HG02642 (cell line): Measurements from ENCODE around the gene RPS6KA2.
"Not testable (repeated sequence)": the region's sequence is repeated elsewhere in the genome, so short reads cannot be mapped to it uniquely, and the experiment has no call there.

Source experiments
- ATAC-seq: cut with Tn5 transposase; IDR thresholded peaks from one replicate; pipeline ENCODE4 v1.9.1; 2021; ENCODE audit warnings: mild to moderate bottlenecking; ENCODE audit not compliant: unreplicated experiment, poor library complexity

RPS6KA2 gene

DNA sequence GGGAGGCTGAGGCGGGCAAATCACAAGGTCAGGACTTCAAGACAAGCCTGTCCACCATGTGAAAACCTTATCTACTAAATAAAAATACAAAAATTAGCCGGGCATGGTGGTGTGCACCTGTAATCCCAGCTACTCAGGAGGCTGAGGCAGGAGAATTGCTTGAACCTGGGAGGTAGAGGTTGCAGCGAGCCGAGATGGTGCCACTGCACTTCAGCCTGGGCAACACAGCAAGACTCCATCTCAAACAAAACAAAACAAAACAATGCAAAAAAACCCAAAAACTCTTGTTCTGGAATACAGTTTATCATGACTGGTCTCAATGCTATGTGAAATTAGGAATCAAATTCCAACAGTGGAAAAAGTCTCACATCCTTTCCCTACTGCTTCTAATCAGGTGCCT lies 264.6 kb downstream of the RPS6KA2 start:
- ATAC-seq = not testable (repeated sequence)

DNA sequence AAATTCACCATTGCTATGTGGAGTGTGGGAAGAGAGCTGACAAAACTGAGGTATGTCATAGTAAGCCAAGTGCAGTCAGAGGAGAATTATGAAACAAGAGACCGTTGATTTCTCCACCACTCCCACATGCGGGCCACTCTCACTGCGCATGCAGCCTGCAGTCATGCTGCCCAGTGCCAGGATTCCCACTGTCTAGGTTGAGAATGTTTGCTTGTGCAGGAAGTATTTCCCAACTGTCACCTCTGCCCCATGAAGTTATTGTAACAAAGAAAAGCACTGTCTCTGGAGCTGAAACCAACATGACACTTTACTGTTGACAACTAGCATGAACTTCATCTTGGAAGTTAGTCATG lies 266.0 kb downstream of the RPS6KA2 start:
- ATAC-seq = no peak

DNA sequence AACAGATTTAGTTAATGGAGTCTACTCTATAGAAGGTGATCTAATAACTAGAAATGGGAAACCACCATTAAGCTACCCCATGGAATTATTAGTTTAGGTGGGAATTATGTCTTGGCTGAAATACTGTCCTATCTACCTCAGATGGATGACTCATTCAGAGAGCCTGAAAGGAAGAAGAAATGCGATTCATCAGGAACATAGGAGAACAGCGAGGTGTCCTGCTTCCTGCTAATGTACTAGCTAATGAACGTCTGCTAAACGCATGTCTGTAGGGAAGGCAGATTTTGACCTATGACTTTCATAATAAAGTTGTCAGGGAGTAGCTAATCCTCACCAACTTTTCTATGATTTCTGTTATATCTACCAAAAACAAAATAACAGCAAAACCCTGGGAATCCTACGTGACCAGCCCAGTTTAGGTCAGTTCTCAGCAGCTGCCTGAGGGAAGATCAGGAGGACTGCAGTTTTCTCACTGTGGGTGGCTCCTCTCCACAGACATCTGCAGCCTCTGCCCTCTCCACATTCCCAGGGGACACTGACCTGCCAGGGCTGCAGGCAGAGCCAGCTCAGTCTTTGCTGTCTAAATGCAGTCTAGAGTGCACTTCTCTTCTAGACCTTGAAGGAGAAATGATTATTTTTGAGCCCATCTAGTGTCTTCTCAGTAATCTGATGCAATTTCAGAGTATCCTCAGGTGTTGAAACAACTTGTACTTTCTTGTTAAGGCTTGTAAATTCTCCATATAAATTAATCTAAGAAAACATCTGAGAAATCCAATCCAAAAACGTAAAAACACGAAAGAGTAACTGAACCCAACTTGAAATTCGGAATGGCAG lies 266.6 kb downstream of the RPS6KA2 start:
- no peak for ATAC-seq
